Neural crest cell (in vitro differentiated cells): ENCODE results near the gene MICAL3. TPM values are rescaled to one million over a fixed set of nuclear protein-coding genes. Genes with fewer than 3 reads are reported as not detected.

Source experiments
- DNase-seq: peaks from one replicate; pipeline ENCODE4 v3.0.0; 2021; ENCODE audit warnings: low read depth, mixed read lengths, low spot score
- H3K27ac Mint-ChIP-seq: one replicate; pipeline ENCODE4 v1.8.0; 2021; ENCODE audit warnings: mild to moderate bottlenecking, mixed read lengths; ENCODE audit not compliant: unreplicated experiment
- H3K27me3 Mint-ChIP-seq: 2 replicates; pipeline ENCODE4 v1.8.0; 2021; ENCODE audit warnings: low read depth, mild to moderate bottlenecking, mixed read lengths
- H3K36me3 Mint-ChIP-seq: 2 replicates; pipeline ENCODE4 v1.8.0; 2021; ENCODE audit warnings: low read depth, mild to moderate bottlenecking, mixed read lengths
- H3K4me1 Mint-ChIP-seq: 2 replicates; pipeline ENCODE4 v1.8.0; 2021; ENCODE audit warnings: mixed read lengths
- H3K4me3 Mint-ChIP-seq: one replicate; pipeline ENCODE4 v1.8.0; 2021; ENCODE audit warnings: mild to moderate bottlenecking, mixed read lengths
- H3K9me3 Mint-ChIP-seq: 2 replicates; pipeline ENCODE4 v1.8.0; 2021; ENCODE audit warnings: mixed read lengths
- total RNA-seq: library from RNA; stranded (reverse); gene quantifications from 2 replicates; pipeline ENCODE4 v1.2.1, GENCODE V29; 2021
- TF ChIP-seq, protein P1 (sequence below): fragments of 200-600 bp; sonication (generic); conservative IDR thresholded peaks from 2 replicates; pipeline ENCODE4 v1.5.0; 2021; ENCODE audit warnings: antibody characterized with exemption, mild to moderate bottlenecking

The MICAL3 gene
- total RNA-seq, 1 donor from 2014 or later, result 84.5 TPM

GRCh38 chr22:17955590-17956379 lies 68.6 kb downstream of the MICAL3 start:
- TF ChIP-seq, protein P1, sequence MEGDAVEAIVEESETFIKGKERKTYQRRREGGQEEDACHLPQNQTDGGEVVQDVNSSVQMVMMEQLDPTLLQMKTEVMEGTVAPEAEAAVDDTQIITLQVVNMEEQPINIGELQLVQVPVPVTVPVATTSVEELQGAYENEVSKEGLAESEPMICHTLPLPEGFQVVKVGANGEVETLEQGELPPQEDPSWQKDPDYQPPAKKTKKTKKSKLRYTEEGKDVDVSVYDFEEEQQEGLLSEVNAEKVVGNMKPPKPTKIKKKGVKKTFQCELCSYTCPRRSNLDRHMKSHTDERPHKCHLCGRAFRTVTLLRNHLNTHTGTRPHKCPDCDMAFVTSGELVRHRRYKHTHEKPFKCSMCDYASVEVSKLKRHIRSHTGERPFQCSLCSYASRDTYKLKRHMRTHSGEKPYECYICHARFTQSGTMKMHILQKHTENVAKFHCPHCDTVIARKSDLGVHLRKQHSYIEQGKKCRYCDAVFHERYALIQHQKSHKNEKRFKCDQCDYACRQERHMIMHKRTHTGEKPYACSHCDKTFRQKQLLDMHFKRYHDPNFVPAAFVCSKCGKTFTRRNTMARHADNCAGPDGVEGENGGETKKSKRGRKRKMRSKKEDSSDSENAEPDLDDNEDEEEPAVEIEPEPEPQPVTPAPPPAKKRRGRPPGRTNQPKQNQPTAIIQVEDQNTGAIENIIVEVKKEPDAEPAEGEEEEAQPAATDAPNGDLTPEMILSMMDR, result no peak
- H3K36me3 Mint-ChIP-seq, result no peaks in the 10 kb centered on the region
- no peaks in the 10 kb centered on the region for H3K9me3 Mint-ChIP-seq
- DNase-seq, result no peak
- no peaks in the 10 kb centered on the region for H3K27me3 Mint-ChIP-seq
- H3K4me3 Mint-ChIP-seq, result no peak overlapping the region
- H3K27ac Mint-ChIP-seq, result peak overlapping the region; percentile 61
- H3K4me1 Mint-ChIP-seq, result peaks cover 32% of the 10 kb centered on the region

DNA sequence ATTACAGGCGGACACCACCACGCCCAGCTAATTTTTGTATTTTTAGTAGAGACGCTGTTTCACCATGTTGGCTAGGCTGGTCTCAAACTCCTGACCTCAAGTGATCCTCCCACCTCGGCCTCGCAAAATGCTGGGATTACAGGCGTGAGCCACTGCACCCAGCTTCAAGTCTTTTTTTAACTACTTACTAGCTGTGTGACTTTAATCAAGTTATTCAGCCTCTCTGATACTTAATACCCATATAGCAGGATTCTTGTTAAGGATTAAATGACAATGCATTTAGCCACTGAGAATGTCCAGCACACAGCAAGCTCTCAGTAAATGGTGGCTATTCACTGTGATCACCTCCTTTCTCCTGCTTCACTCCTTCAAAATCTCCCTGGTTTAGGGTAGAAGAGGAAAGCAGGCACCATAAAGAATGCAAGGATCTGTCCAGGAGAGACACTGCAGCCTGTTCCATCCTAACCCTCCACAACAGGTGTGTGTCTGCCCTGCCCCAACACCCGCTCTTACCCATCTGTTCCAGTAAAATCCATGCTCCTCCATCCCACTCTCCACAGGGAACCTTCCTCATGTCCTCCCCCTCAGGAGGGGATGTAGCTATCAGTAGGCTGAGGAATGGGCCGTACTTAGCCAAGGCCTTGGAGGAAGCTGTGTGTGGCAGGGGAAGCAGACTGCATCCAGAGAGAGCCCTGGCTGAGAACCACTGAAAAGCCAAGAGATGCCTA lies 69.3 kb downstream of the MICAL3 start:
- H3K9me3 Mint-ChIP-seq, result no peaks in the 10 kb centered on the region
- H3K36me3 Mint-ChIP-seq, result no peaks in the 10 kb centered on the region
- H3K27ac Mint-ChIP-seq, result peak overlapping the region; percentile 61
- no peak for DNase-seq
- no peaks in the 10 kb centered on the region for H3K27me3 Mint-ChIP-seq
- TF ChIP-seq, protein P1, result no peak
- H3K4me3 Mint-ChIP-seq, result no peak overlapping the region
- H3K4me1 Mint-ChIP-seq, result peaks cover 28% of the 10 kb centered on the region

GRCh38 chr22:17954200-17954859 lies 70.0 kb downstream of the MICAL3 start:
- Mint-ChIP-seq H3K4me1 (peaks cover 30% of the 10 kb centered on the region), H3K9me3 (no peaks in the 10 kb centered on the region), H3K27me3 (no peaks in the 10 kb centered on the region), H3K4me3 (no peak overlapping the region), H3K27ac (no peak overlapping the region), H3K36me3 (no peaks in the 10 kb centered on the region)
- TF ChIP-seq, protein P1, result no peak
- no peak for DNase-seq

GRCh38 chr22:17953147-17953546 lies 71.2 kb downstream of the MICAL3 start:
- TF ChIP-seq, protein P1, result no peak
- no peaks in the 10 kb centered on the region for H3K27me3 Mint-ChIP-seq
- no peak overlapping the region for H3K4me3 Mint-ChIP-seq
- no peaks in the 10 kb centered on the region for H3K36me3 Mint-ChIP-seq
- no peaks in the 10 kb centered on the region for H3K9me3 Mint-ChIP-seq
- DNase-seq, result no peak
- H3K4me1 Mint-ChIP-seq, result peaks cover 32% of the 10 kb centered on the region
- H3K27ac Mint-ChIP-seq, result no peak overlapping the region

DNA sequence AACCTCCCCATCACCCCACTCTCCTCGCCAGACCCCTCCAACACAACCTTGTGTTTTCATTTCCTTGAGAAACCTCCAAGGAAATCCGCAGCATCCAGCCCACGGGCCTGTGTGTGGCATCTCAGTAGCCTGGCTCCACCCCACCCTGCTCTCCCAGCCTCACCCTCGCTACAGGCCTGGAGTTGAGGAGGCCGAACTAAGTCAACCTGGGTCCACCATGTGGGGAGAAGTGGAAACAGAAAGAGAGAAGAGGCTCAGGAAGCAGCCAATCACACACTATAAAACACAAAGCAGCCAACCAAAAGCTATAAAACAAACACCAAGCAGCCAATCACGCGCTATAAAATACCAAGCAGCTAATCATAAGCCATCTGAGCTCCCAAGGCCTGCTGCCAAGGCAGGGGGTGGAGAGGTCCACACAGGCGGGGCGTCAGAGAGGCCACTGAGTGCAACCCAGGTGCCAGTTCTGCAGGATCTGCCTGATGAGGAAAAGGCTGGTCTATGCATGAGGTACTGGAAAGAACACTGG lies 72.0 kb downstream of the MICAL3 start:
- H3K9me3 Mint-ChIP-seq, result no peaks in the 10 kb centered on the region
- no peak overlapping the region for H3K4me3 Mint-ChIP-seq
- H3K27me3 Mint-ChIP-seq, result no peaks in the 10 kb centered on the region
- no peaks in the 10 kb centered on the region for H3K36me3 Mint-ChIP-seq
- DNase-seq, result no peak
- TF ChIP-seq, protein P1, result no peak
- H3K27ac Mint-ChIP-seq, result no peak overlapping the region
- peaks cover 40% of the 10 kb centered on the region for H3K4me1 Mint-ChIP-seq
